Liver (tissue), 9 donors: ENCODE measurements around the gene HPCAL1. TPM values are rescaled to one million over a fixed set of nuclear protein-coding genes. Genes with fewer than 3 reads are reported as not detected.
A peak's percentile ranks its signal among the peaks of the same experiment; 100 is the strongest.

Source experiments
- DNase-seq: peaks from one replicate; pipeline ENCODE4 v3.0.0-alpha.2; 2017; ENCODE audit warnings: low spot score
- H3K27ac ChIP-seq, 2 donors: one replicate each; pipeline ENCODE4 v1.7.0; 2013; ENCODE audit warnings: inconsistent platforms in 2 of 2, low read length in 2 of 2, control low read depth in 1 of 2, low read depth in 1 of 2, mild to moderate bottlenecking in 1 of 2
- H3K27me3 ChIP-seq, 4 donors: one replicate each; pipeline versions ENCODE4 v1.6.1 to v1.7.0; 2013; ENCODE audit warnings: low read length in 3 of 4, inconsistent platforms in 1 of 4, mild to moderate bottlenecking in 1 of 4, moderate library complexity in 1 of 4; ENCODE audit not compliant: control insufficient read depth in 4 of 4, insufficient read depth in 4 of 4
- H3K36me3 ChIP-seq, 4 donors: one replicate each; pipeline versions ENCODE4 v1.6.1 to v1.7.0; 2013; ENCODE audit warnings: low read length in 3 of 4, mild to moderate bottlenecking in 3 of 4, low read depth in 1 of 4, moderate library complexity in 1 of 4; ENCODE audit not compliant: control insufficient read depth in 4 of 4, insufficient read depth in 3 of 4
- H3K4me1 ChIP-seq, 4 donors: one replicate each; pipeline versions ENCODE4 v1.6.1 to v1.7.0; 2013; ENCODE audit warnings: low read length in 3 of 4, mild to moderate bottlenecking in 3 of 4, moderate library complexity in 1 of 4; ENCODE audit not compliant: control insufficient read depth in 4 of 4, insufficient read depth in 4 of 4
- H3K4me3 ChIP-seq, 3 donors: one replicate each; pipeline versions ENCODE4 v1.6.1 to v1.7.0; 2013; ENCODE audit warnings: low read length in 3 of 3, control low read depth in 1 of 3, low read depth in 1 of 3, mild to moderate bottlenecking in 1 of 3
- H3K9ac ChIP-seq, 2 donors: one replicate each; pipeline ENCODE4 v1.7.0; 2013; ENCODE audit warnings: low read length in 2 of 2, mild to moderate bottlenecking in 2 of 2, moderate library complexity in 2 of 2, control low read depth in 1 of 2, low read depth in 1 of 2
- H3K9me3 ChIP-seq, 4 donors: one replicate each; pipeline versions ENCODE4 v1.6.1 to v1.7.0; 2013; ENCODE audit warnings: low read length in 3 of 4; ENCODE audit not compliant: control insufficient read depth in 4 of 4
- CTCF ChIP-seq: fragments of 150-350 bp; IDR thresholded peaks from 2 replicates; pipeline ENCODE4 v1.5.1; 2017; ENCODE audit warnings: improper control_type of control experiment, low read depth, low read length; ENCODE audit not compliant: missing input control
- FOXA2 ChIP-seq: IDR thresholded peaks from 2 replicates; pipeline ENCODE4 v1.6.1; 2016; ENCODE audit warnings: antibody characterized with exemption
- GABPA ChIP-seq, 2 donors: IDR thresholded peaks in 1 of 2; conservative IDR thresholded peaks in 1 of 2; 2 replicates each; pipeline ENCODE4 v1.6.1; 2016; ENCODE audit warnings: antibody characterized with exemption in 2 of 2, mild to moderate bottlenecking in 1 of 2, moderate library complexity in 1 of 2
- HNF4A ChIP-seq, 2 donors: conservative IDR thresholded peaks; 2 replicates each; pipeline ENCODE4 v1.6.1; 2016; ENCODE audit warnings: antibody characterized with exemption in 2 of 2, mild to moderate bottlenecking in 2 of 2
- JUND ChIP-seq, 2 donors: IDR thresholded peaks; 2 replicates each; pipeline ENCODE4 v1.6.1; 2016; ENCODE audit warnings: antibody characterized with exemption in 2 of 2
- REST ChIP-seq: IDR thresholded peaks from 2 replicates; pipeline ENCODE4 v1.6.1; 2016; ENCODE audit warnings: antibody characterized with exemption, mild to moderate bottlenecking
- RXRA ChIP-seq, 2 donors: IDR thresholded peaks; 2 replicates each; pipeline ENCODE4 v1.6.1; 2017 to 2018; ENCODE audit warnings: antibody characterized with exemption in 2 of 2, mild to moderate bottlenecking in 1 of 2
- SP1 ChIP-seq: IDR thresholded peaks from 2 replicates; pipeline ENCODE4 v1.6.1; 2018; ENCODE audit warnings: antibody characterized with exemption, mild to moderate bottlenecking
- TAF1 ChIP-seq: conservative IDR thresholded peaks from 2 replicates; pipeline ENCODE4 v1.6.1; 2016; ENCODE audit warnings: antibody characterized with exemption, mild to moderate bottlenecking
- YY1 ChIP-seq: IDR thresholded peaks from 2 replicates; pipeline ENCODE4 v1.6.1; 2016; ENCODE audit warnings: antibody characterized with exemption, mild to moderate bottlenecking
- WGBS: extraction: QIAGEN DNeasy Blood & Tissue Kit; methylation state at CpG from one replicate; pipeline ENCODE4 v1.1.7; 2013; 5-methylcytosine and 5-hydroxymethylcytosine counted together
- polyA plus RNA-seq, 2 donors: library from polyadenylated mRNA; stranded (reverse) in 1 of 2; unstranded in 1 of 2; fragments of 200-250 nt in 1 of 2; fragments of >200 nt in 1 of 2; fragmentation: Nextera tagmentation in 1 of 2; extraction: Ambion mirVana in 1 of 2; gene quantifications; one replicate each; pipeline versions ENCODE4 v1.2.1 to v1.2.3, GENCODE V29; 2013 to 2015
- total RNA-seq, 2 donors: library from RNA; depleted of rRNA; stranded (reverse); fragments of >200 nt; gene quantifications; one replicate each; pipeline ENCODE4 v1.2.3, GENCODE V29; 2014
- TF ChIP-seq, protein P1 (sequence below): IDR thresholded peaks from 2 replicates; pipeline ENCODE4 v1.6.1; 2016; ENCODE audit warnings: antibody characterized with exemption
- donor health status: healthy.
- donor health status: healthy.
- donor health status: healthy.
- donor health status: healthy.
- donor health status: healthy.

HPCAL1 gene
- total and polyA plus RNA-seq, 4 donors: 17.3 to 27.9 (median 22.9) TPM

- DNase-seq: no peak
- 93% methylated on average over 8 of the region's 8 CpGs for WGBS
- peaks cover 14 to 40% (median 28%) of the 10 kb centered on the region in 4 donors for H3K4me1 ChIP-seq
- H3K36me3 ChIP-seq: peaks cover 0 to 2% (median 0%) of the 10 kb centered on the region in 4 donors
- no peak overlapping the region for H3K4me3 ChIP-seq
- no peak overlapping the region for H3K9ac ChIP-seq
- no peaks in the 10 kb centered on the region for H3K27me3 ChIP-seq
- TF ChIP-seq JUND (IDR thresholded peaks at IDR 0.05) (no peak), YY1 (no peak), SP1 (no peak), GABPA (IDR thresholded peaks at IDR 0.05 in 1 of 2, conservative IDR thresholded peaks at IDR 0.05 in 1 of 2) (no peak), REST (no peak), FOXA2 (no peak), CTCF (no peak), TAF1 (no peak), HNF4A (conservative IDR thresholded peaks at IDR 0.05) (no peak), RXRA (IDR thresholded peaks at IDR 0.05) (no peak)
- TF ChIP-seq, protein P1, sequence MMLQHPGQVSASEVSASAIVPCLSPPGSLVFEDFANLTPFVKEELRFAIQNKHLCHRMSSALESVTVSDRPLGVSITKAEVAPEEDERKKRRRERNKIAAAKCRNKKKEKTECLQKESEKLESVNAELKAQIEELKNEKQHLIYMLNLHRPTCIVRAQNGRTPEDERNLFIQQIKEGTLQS: no peak
- no peak overlapping the region for H3K27ac ChIP-seq
- no peaks in the 10 kb centered on the region for H3K9me3 ChIP-seq
These were observed 60.3 kb downstream of the HPCAL1 start for GRCh38 chr2:10362898-10363454.

DNA sequence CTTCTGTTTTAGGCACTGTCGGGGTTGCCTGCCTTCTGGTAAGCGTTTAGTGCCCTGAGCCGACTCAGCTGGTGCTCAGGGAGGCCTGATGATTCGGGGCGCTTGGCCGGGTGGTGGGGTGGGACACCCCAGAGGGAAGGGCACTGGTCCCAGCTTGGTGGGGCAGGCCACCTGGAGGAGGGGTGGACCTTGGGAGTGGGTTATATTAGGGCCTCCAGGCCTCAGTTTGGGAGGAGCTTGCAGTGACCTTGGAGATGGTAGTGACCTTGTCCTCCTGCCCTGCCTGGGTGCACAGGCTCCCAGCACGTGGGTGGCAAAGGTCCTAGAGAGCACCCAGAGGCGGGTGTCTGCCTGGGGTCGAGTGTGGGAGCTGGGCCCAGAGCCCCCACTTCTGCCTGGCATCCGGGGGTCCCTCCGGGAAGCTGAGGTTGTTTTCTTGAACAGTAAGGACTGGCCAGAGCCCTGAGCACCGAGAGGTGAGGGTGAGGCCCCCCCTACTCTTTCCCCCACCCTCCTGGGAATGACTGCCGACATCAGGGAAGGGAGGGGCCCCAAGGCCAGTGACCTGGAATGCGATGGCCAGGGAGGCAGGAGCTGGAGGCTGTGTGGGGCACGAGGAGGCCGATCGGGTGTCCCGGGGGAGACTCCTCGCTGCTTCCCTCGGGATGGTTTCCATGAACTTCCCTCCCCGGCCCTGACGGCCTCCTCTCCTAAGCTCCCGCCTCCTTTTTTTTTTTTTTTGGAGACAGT lies 61.3 kb downstream of the HPCAL1 start:
- DNase-seq: no peak
- no peaks in the 10 kb centered on the region for H3K9me3 ChIP-seq
- peaks cover 0 to 2% (median 0%) of the 10 kb centered on the region in 4 donors for H3K36me3 ChIP-seq
- TF ChIP-seq, protein P1: no peak
- TF ChIP-seq HNF4A (conservative IDR thresholded peaks at IDR 0.05): peak; percentile 48 to 62
- no peak for TF ChIP-seq REST
- peak in 1 of 2 donors; percentile 8 for TF ChIP-seq RXRA (IDR thresholded peaks at IDR 0.05)
- WGBS: 88% methylated on average over 23 of the region's 23 CpGs
- no peak overlapping the region for H3K4me3 ChIP-seq
- H3K4me1 ChIP-seq: peaks cover 20 to 51% (median 37%) of the 10 kb centered on the region in 4 donors
- H3K27me3 ChIP-seq: no peaks in the 10 kb centered on the region
- H3K27ac ChIP-seq: no peak overlapping the region
- no peak overlapping the region for H3K9ac ChIP-seq
